Neural cell (in vitro differentiated cells): ENCODE measurements around the gene MUSTN1. TPM values are rescaled to one million over a fixed set of nuclear protein-coding genes. Genes with fewer than 3 reads are reported as not detected.

Experiments
- H2AFZ ChIP-seq: fragments of 200-600, 300-800 bp; sonication (generic), shearing (Covaris generic); 2 replicates; pipeline ENCODE4 v1.6.0; 2014; ENCODE audit warnings: low read depth, mild to moderate bottlenecking, antibody characterized with exemption, low read length, moderate library complexity
- H3F3A ChIP-seq: fragments of 200-600 bp; shearing (Covaris generic); 2 replicates; pipeline ENCODE4 v1.6.1; 2016; ENCODE audit warnings: mild to moderate bottlenecking, moderate library complexity, mixed read lengths, antibody characterized with exemption, low read length; ENCODE audit not compliant: insufficient read depth, poor library complexity, severe bottlenecking
- H3K27ac ChIP-seq: fragments of 200-600, 300-800 bp; sonication (generic), shearing (Covaris generic); 2 replicates; pipeline ENCODE4 v1.5.1; 2014; ENCODE audit warnings: mild to moderate bottlenecking, low read length, moderate library complexity
- H3K27me3 ChIP-seq: fragments of 300-800, 200-600 bp; sonication (generic), shearing (Covaris generic); 2 replicates; pipeline ENCODE4 v1.6.0; 2014; ENCODE audit warnings: mild to moderate bottlenecking, low read depth, low read length, moderate library complexity; ENCODE audit not compliant: insufficient read depth
- H3K36me3 ChIP-seq: fragments of 300-800, 200-600 bp; sonication (generic), shearing (Covaris generic); 2 replicates; pipeline ENCODE4 v1.5.1; 2014; ENCODE audit warnings: mild to moderate bottlenecking, antibody characterized with exemption, low read length, moderate library complexity; ENCODE audit not compliant: insufficient read depth
- H3K4me2 ChIP-seq: fragments of 300-800, 200-600 bp; sonication (generic), shearing (Covaris generic); 2 replicates; pipeline ENCODE4 v1.6.0; 2014; ENCODE audit warnings: mild to moderate bottlenecking, low read length
- H3K4me3 ChIP-seq: fragments of 300-800, 200-600 bp; sonication (generic), shearing (Covaris generic); 2 replicates; pipeline ENCODE4 v1.5.1; 2014; ENCODE audit warnings: mild to moderate bottlenecking, low read length, moderate library complexity
- H3K79me2 ChIP-seq: fragments of 200-600 bp; shearing (Covaris generic); replicated peaks from 2 replicates; pipeline ENCODE4 v1.6.0; 2014; ENCODE audit warnings: mild to moderate bottlenecking, low read length, moderate library complexity; ENCODE audit not compliant: insufficient read depth
- H3K9ac ChIP-seq: fragments of 300-800, 200-600 bp; sonication (generic), shearing (Covaris generic); 2 replicates; pipeline ENCODE4 v1.6.1; 2016; ENCODE audit warnings: mild to moderate bottlenecking, low read length, mixed read lengths
- H3K9me2 ChIP-seq: fragments of 200-600 bp; shearing (Covaris generic); 2 replicates; pipeline ENCODE4 v1.6.1; 2016; ENCODE audit warnings: mild to moderate bottlenecking, low read length, mixed read lengths; ENCODE audit not compliant: insufficient read depth
- H3K9me3 ChIP-seq: fragments of 200-600, 300-800 bp; sonication (generic), shearing (Covaris generic); 2 replicates; pipeline ENCODE4 v1.6.1; 2016; ENCODE audit warnings: mild to moderate bottlenecking, mixed run types, low read length, moderate library complexity, mixed read lengths
- H4K20me1 ChIP-seq: fragments of 200-600 bp; shearing (Covaris generic); 2 replicates; pipeline ENCODE4 v1.6.1; 2016; ENCODE audit warnings: mild to moderate bottlenecking, mixed run types; ENCODE audit not compliant: insufficient read depth
- CTCF ChIP-seq: fragments of 450-650 bp; IDR thresholded peaks from 2 replicates; pipeline ENCODE4 v1.5.1; 2014; ENCODE audit warnings: antibody characterized with exemption, mild to moderate bottlenecking, moderate library complexity; ENCODE audit not compliant: poor library complexity, severe bottlenecking
- EP300 ChIP-seq: fragments of 450-650 bp; conservative IDR thresholded peaks from 2 replicates; pipeline ENCODE4 v1.6.1; 2014; ENCODE audit warnings: antibody characterized with exemption, mild to moderate bottlenecking, moderate library complexity; ENCODE audit not compliant: poor library complexity, severe bottlenecking
- EZH2 ChIP-seq: fragments of 200-600, 300-800 bp; shearing (Covaris generic), sonication (generic); IDR thresholded peaks from 2 replicates; pipeline ENCODE4 v1.6.1; 2014; ENCODE audit warnings: antibody characterized with exemption, low read length, borderline replicate concordance, mild to moderate bottlenecking; ENCODE audit not compliant: insufficient read depth, poor library complexity, severe bottlenecking
- MXI1 ChIP-seq: fragments of 450-650 bp; conservative IDR thresholded peaks from 2 replicates; pipeline ENCODE4 v1.6.1; 2014; ENCODE audit warnings: antibody characterized with exemption, mild to moderate bottlenecking; ENCODE audit not compliant: poor library complexity, severe bottlenecking
- POLR2AphosphoS5 ChIP-seq: IDR thresholded peaks from 2 replicates; pipeline ENCODE4 v1.6.1; 2012
- RAD21 ChIP-seq: fragments of 450-650 bp; conservative IDR thresholded peaks from 2 replicates; pipeline ENCODE4 v1.6.1; 2014; ENCODE audit warnings: antibody characterized with exemption, mild to moderate bottlenecking, moderate library complexity
- SMC3 ChIP-seq: fragments of 450-650 bp; conservative IDR thresholded peaks from 2 replicates; pipeline ENCODE4 v1.6.1; 2014; ENCODE audit warnings: antibody characterized with exemption, mild to moderate bottlenecking, moderate library complexity; ENCODE audit not compliant: poor library complexity
- TAF1 ChIP-seq: IDR thresholded peaks from 2 replicates; pipeline ENCODE4 v1.6.1; 2012; ENCODE audit warnings: low read depth
- polyA plus RNA-seq: library from polyadenylated mRNA; depleted of rRNA; stranded (reverse); fragments of >200 nt; gene quantifications from 2 replicates; pipeline ENCODE4 v1.2.3, GENCODE V29; 2014
- TF ChIP-seq, protein P1 (sequence below): IDR thresholded peaks from 2 replicates; pipeline ENCODE4 v1.6.1; 2012; ENCODE audit warnings: borderline replicate concordance

MUSTN1 gene
- polyA plus RNA-seq, 1 donor from 2014 or later, result not detected

DNA sequence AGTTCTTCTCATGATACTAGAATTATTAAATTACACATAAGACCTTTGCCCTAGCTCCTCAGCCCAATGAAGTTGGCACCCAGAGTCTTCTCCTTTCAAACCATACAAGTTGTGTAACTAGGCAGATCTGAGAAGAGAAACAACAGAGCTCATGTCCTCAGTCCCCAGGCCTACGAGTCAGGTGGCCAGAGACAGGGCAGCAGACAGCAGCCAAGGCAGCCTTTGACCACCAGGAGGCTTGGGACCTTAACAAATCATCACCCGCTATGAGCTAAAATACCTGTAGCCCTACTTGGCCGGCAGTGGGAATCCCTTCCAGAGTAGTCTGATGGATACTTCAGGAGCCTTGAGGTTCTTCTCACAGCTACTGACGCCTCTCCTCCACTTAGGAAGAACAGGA, 44.3 kb upstream of the MUSTN1 start:
- H3K79me2 ChIP-seq, result no peaks in the 10 kb centered on the region
- no peak overlapping the region for H3K4me3 ChIP-seq
- no peaks in the 10 kb centered on the region for H3K36me3 ChIP-seq
- no peak overlapping the region for H3K4me2 ChIP-seq
- H3K9ac ChIP-seq, result no peak overlapping the region
- no peaks in the 10 kb centered on the region for H3K9me3 ChIP-seq
- H3K27me3 ChIP-seq, result no peaks in the 10 kb centered on the region
- H3K27ac ChIP-seq, result no peak overlapping the region
- no peak overlapping the region for H2AFZ ChIP-seq
- no peaks in the 10 kb centered on the region for H4K20me1 ChIP-seq
- TF ChIP-seq POLR2AphosphoS5 (no peak), RAD21 (no peak), EP300 (no peak)
- no peaks in the 10 kb centered on the region for H3K9me2 ChIP-seq
- no peaks in the 10 kb centered on the region for H3F3A ChIP-seq

DNA sequence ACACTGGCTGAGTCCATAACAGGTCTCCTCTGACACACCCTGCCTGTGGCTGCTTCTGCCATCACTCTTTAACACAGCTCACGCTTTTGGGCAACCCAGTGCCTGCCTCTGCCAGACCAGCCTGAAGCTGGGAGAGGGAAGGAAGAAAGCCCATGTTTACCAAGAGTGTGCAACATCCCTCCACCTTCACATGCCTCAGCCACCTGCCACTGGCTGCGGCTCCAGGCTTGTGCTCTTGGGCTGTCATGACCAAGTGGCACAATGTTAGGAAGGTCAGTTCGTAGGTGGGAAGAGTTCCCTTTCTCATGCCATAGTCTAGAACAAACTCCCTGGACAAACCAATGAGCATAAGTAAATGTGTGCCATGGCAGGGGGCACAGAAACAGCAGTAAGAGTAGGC, 42.3 kb upstream of the MUSTN1 start:
- no peaks in the 10 kb centered on the region for H3K27me3 ChIP-seq
- no peaks in the 10 kb centered on the region for H3K79me2 ChIP-seq
- H3K4me2 ChIP-seq, result no peak overlapping the region
- no peak overlapping the region for H3K4me3 ChIP-seq
- H3K9me2 ChIP-seq, result no peaks in the 10 kb centered on the region
- H4K20me1 ChIP-seq, result no peaks in the 10 kb centered on the region
- no peaks in the 10 kb centered on the region for H3K9me3 ChIP-seq
- no peak overlapping the region for H3K27ac ChIP-seq
- H2AFZ ChIP-seq, result no peak overlapping the region
- H3K36me3 ChIP-seq, result no peaks in the 10 kb centered on the region
- no peaks in the 10 kb centered on the region for H3F3A ChIP-seq
- no peak overlapping the region for H3K9ac ChIP-seq
- TF ChIP-seq TAF1 (no peak), EP300 (no peak), EZH2 (no peak), RAD21 (no peak), CTCF (no peak), SMC3 (no peak), MXI1 (no peak), POLR2AphosphoS5 (no peak)
- TF ChIP-seq, protein P1, sequence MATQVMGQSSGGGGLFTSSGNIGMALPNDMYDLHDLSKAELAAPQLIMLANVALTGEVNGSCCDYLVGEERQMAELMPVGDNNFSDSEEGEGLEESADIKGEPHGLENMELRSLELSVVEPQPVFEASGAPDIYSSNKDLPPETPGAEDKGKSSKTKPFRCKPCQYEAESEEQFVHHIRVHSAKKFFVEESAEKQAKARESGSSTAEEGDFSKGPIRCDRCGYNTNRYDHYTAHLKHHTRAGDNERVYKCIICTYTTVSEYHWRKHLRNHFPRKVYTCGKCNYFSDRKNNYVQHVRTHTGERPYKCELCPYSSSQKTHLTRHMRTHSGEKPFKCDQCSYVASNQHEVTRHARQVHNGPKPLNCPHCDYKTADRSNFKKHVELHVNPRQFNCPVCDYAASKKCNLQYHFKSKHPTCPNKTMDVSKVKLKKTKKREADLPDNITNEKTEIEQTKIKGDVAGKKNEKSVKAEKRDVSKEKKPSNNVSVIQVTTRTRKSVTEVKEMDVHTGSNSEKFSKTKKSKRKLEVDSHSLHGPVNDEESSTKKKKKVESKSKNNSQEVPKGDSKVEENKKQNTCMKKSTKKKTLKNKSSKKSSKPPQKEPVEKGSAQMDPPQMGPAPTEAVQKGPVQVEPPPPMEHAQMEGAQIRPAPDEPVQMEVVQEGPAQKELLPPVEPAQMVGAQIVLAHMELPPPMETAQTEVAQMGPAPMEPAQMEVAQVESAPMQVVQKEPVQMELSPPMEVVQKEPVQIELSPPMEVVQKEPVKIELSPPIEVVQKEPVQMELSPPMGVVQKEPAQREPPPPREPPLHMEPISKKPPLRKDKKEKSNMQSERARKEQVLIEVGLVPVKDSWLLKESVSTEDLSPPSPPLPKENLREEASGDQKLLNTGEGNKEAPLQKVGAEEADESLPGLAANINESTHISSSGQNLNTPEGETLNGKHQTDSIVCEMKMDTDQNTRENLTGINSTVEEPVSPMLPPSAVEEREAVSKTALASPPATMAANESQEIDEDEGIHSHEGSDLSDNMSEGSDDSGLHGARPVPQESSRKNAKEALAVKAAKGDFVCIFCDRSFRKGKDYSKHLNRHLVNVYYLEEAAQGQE, result no peak
